NCI-H82 treated with DMSO at 0.1 percent for 48 hours (cell line): ENCODE measurements around the gene KLHL29.
A peak's percentile ranks its signal among the peaks of the same experiment; 100 is the strongest.

Experiments
- DNase-seq: peaks from one replicate; lab custom pipeline; 2025; ENCODE audit not compliant: unreplicated experiment; lab: John Stamatoyannopoulos, UW

KLHL29 gene

DNA sequence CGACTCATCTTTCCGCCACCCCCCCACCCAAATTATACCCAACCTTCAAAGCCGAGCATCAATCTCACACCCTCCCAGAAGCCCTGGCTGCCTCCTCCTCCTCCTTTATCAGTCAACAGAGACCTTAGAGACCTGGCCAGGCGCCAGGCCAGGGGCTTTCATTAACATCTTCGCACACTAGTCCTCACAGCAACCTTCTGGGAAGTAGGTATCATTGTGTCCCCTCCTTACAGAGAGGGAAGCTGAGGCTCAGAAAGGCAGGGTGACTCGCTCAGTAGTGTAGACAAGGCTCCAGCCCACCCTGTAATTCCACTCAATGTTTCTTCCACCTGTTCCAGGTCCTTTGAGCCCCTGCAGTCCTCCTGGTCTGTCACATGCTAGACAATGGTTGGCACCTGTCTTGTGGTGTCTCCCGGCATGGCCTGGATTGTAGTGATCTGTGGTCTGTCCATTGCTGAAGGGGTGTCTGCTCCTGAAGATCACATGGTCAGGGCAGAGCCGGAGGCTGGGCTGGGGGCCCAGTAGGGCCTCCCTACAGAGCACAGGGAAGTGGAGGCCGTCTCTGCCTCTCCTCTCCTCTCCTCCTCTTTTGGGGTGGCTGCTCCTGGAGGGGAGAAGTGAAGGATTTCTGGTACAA is 36.0 kb downstream of the KLHL29 start:
- no peak for DNase-seq

DNA sequence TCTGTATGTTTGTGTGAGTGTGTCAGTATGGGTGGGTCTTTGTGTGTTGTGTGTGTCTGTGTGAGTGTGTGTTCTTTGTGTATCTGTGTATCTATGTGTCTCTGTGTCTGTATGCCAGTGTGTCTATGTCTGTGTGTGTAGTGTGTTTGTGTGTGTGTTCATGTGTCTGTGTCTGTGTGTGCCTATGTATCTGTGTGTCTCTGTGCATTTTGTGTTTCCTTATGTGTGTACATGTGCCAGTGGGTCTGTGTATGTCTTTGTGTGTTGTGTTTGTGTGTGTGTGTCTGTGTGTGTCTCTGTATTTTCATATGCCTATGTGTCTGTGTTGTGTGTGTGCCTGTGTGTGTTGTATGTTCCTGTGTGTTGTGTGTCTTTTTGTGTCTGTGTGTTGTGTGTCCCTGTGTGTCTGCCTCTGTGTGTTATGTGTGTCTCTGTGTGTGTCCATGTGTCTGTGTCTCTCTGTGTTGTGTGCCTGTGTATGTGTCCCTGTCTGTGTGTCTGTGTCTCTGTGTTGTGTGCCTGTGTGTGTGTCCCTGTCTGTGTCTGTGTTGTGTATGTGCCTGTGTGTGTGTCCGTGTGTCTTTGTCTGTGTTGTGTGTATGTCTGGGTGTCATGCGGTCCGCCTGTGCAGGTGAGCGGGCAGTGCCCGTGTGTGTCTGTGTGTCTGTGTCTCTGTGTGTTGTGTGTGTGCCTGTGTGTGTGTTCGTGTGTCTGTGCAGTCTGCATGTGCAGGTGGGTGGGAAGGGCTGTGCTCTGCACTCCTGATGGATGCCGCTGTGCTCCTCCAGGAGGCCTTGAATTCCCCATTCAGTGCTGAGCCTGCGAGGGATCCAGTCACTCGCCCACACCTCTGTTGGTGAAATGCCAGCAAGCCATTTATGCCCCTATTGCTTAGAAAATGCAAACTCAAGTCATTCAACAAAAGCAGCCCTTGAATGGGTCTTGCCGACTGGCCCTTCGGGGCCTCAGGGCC is 37.4 kb downstream of the KLHL29 start:
- DNase-seq = no peak

DNA sequence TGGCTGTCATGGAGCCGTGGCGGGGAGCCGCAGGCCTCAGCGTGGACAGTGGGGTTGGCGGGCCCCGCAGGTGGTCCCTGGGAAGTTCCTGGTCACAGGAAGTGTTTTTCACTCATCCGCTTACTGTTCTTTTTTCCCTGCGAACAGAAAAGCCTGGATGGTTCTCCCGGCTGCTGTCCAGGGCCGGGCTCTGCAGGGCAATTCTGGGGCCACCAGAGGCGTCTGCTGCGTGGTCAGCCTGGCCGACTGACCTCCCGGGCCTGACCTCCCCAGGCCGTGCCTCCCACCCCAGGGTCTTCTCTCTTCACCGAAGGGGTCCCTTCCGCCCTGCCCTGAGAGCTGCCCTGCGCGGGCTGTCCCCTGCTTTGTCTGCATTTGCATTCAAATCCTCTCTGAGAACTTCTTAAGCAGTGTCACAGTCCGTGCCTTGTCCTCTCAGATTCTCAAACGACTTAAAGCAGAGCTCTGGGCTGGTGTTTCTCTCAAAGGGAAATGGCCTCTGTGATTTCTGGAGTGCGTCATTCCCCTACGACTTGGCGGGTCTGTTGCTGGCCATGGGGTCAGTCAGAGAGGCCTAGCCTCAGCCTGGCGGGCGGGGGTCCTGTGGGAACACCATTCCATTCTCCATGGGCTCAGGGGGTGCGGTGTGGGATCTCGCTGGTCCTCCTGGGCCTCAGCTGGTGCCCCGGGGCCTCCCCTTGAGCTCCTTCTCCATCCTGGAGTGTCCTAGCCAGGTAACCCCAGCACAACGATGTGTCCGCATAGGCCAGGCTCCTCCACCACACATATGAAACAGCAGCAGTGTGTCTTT is 38.3 kb downstream of the KLHL29 start:
- DNase-seq = no peak

DNA sequence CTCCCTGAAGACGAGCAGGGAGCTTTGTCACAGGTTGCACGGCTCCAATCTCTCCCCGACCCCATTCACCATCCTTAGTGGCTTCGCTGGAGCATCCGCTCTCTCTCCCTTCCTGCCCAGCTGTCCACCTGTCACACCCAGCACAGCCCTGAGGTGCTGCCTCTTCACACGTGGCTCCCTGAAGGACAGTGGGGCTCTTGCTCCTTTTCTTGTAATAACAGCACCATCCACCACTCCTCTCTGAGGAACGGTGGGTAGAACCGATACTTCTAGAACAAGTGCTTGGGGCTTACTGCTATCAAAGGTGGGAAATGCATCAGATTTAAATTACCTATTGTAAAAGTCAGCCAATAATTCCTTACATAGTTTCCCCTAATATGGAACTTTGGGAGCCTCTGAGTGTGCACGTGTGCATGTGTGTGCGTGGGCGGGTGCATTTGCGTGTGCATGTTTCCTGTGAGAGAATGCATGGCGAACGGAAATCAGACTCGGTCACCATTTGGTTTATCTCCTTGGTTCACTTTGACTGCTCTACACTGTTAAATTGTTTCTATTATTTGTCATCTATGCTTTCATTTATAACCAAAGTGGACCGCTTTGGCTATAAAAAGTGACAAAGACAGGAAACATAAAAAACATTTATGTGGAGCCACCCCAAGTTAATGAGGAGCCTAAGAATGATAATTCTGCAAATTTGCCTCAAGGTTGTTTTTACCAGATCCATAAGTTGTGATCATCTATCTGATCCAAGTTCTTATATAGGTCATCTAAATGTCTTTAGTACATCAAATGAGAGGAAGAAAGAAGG is 39.1 kb downstream of the KLHL29 start:
- no peak for DNase-seq

GRCh38 chr2:23425338-23425871 is 40.4 kb downstream of the KLHL29 start:
- peak; percentile 56 for DNase-seq

GRCh38 chr2:23425885-23426262 is 40.9 kb downstream of the KLHL29 start:
- no peak for DNase-seq

DNA sequence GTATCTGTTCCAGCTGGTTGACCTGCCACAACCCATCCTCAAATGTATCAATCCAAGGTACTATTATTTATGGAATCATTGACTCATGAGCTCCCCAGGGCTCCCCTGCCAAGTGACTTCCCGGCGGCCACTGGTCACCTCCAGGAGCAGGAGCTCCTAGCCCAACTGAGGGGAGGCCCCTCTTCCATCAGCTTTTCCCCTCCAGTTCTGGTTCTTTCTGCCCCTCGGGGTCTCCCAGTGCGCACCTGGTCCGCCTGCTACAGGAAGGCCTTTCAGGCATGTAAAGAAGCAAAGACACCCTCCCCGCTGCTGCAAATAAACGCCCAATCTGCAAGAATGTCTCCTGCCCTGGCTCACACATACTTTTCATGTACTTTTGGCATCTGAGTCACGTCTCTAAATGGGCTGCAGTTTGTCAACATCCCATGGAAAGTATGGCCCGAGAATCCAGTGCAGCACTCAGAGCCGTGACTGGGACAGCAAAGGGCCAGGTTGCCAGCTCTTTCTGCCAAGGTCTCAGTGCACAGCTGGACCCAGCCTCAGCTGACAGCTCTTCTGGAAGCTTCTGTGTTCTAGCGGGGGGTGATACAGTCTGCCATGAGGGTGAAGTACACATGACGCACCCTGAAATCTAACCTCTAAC is 41.4 kb downstream of the KLHL29 start:
- no peak for DNase-seq

- DNase-seq = no peak
Measured at GRCh38 chr2:23427350-23427749, 42.4 kb downstream of the KLHL29 start.

DNA sequence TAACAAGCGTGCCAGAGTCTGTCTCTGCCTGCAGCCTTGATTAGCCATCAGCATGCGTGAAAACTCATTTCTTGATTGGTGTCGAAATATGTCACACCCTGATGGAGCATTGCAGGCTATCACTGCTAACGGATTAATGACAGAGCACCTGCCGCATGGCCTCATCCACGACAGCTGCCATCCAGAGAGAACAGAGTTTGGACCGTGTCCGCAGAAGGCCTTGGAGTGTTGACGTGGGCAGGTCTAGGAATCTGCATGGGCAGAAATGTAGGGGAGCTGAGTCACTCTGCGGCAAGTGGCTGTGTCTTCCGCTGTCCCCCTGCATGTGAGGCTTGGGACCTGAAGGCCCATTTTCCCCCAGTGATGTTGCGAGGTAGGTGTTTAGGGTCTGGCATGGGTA is 43.0 kb downstream of the KLHL29 start:
- no peak for DNase-seq

DNA sequence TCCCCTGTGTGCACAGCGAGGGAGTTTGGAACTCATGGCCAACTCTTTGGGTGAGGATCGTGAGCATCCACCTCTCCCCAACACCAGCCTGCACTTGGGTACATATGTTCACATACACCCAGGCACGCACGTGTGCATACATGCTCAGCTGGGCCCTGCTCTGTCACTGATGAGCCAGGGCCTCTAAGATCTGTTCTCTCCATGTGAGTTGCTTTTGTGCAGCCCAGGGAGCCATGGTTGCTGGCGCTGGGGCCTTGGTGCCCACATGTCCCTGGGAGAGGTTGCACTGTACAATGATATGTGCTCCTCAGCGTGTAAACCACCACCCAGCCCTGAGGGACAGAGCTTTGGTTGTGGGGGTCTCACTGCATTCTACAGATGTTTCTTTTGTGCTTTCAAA is 44.1 kb downstream of the KLHL29 start:
- no peak for DNase-seq

DNA sequence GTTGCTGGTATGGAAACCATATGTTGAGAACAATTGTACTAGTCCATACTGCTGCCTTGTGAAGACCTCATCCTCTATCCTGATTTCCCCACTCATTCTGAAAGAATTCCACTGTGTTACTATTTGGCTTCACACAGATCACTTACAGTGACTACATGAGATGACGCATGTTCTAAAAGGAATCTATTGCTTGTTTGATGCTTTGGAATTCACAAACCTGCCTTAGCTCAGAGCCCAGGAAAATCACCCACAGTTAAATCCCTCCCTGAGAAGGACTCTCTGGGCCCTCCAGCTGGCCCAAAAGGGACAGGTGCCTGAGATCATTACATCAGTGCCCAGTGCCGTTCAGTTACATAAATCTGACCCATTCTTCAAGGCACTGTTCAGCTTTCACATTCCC is 45.3 kb downstream of the KLHL29 start:
- DNase-seq = no peak

- DNase-seq = no peak
Measured at GRCh38 chr2:23432531-23432930, 47.6 kb downstream of the KLHL29 start.

GRCh38 chr2:23433282-23433681 is 48.3 kb downstream of the KLHL29 start:
- no peak for DNase-seq

DNA sequence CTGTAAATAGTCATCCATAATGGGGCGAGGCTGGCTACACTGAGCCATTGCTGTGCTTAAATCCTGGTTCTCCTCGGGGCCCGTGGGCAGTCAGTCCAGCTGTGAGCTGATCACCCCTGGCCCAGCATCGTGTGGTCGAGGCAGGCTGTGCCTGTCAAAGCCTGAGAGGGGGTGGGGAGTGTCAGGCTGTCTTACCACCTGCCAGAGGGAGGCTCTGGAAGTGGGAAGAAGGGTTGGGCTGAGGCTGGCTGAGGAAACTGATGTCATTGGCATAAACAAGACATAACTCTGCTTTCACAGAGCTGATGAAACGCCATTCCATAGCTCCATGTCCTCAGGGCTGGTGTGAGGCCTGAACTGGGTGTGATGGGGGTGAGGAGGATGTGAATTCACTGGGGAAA is 49.7 kb downstream of the KLHL29 start:
- no peak for DNase-seq

DNA sequence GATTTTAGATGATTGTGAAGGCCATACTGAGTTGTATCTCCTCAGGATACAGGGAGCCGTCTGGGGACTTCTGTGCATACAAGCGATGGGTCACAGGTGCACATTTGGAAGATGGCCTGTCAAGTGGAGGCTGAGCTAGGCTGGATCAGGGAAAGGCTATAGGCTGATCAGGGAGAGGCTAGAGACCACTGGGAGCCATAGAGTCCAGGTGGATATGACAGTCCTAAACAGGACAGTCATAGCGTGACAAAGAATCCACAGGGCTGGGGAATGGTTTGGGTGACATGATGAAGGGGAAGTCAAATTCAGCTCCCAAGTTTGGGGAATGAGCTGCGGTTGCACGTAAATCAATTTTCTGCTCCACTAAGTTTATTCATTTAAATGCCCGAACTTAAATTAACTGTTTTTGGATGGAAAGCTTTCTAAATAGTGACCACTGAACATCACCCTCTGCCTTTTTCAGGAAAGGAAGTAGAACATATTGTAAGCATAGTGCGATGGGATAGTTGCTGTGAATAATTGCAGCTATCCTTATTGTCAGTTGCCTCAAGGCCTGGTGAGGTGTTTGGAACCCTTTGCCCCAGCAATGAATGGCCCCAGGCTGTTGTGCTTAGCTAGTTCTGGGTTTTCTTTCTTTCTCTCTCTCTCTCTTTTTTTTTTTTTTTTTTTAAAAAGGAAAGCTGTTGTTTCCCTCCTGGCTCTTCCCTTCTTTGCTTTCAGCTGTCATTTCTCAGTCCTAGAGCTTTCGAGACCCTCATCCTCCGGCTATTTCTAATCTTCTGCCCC is 50.5 kb downstream of the KLHL29 start:
- no peak for DNase-seq

DNA sequence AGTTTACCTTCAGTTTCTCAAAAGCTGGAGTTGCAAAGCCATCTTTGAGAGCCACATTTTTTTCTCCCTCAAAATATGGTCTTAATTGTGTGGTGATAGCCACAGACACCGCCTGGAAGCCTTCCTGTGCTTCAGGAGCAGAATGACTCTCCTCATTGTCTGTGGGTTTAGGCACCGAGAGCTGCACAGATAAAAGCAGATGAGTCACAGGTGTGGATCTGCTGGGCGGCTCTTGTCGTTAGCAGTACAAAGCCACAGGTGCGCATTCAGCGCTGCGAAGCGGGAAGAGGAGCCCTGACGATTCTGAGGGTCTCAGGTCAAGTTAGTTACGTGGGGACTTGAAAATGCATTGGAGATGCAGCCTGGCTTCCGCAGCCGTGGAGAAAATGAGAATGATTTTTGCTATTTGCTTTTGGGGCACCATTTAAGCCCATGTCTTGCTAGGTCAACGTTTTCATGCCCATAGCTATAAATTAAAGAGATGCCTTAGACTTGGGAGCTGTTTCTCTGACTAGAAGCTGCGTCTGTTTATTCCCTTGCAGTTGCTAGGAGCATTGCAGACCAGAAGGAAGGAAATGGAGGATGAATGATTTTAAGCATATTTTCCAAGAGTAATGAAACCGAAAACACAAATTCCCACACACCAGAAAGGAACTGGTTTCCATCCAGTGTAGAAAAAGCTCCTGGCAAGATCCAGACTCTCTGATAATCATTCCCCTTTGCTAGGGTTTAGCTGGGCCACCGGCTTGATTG is 51.5 kb downstream of the KLHL29 start:
- no peak for DNase-seq

GRCh38 chr2:23441414-23441813 is 56.4 kb downstream of the KLHL29 start:
- no peak for DNase-seq

- DNase-seq = no peak
Measured at GRCh38 chr2:23445450-23445868, 60.5 kb downstream of the KLHL29 start.

GRCh38 chr2:23446916-23447315 is 61.9 kb downstream of the KLHL29 start:
- DNase-seq = no peak
